DOHH2 (cell line): ENCODE measurements around the gene IL13RA2.

ENCODE experiments used
- H3F3A ChIP-seq: fragments of 200-600 bp; sonication (generic), shearing (Covaris generic); 2 replicates; pipeline ENCODE4 v1.6.0; 2016; ENCODE audit warnings: antibody characterized with exemption, mild to moderate bottlenecking; ENCODE audit not compliant: control insufficient read depth, insufficient read depth
- H3K27ac ChIP-seq: fragments of 200-600 bp; sonication (generic); 2 replicates; pipeline ENCODE4 v1.5.1; 2014; ENCODE audit warnings: low read depth, mild to moderate bottlenecking, low read length, moderate library complexity
- H3K27me3 ChIP-seq: fragments of 200-600 bp; sonication (generic); 2 replicates; pipeline ENCODE4 v1.6.1; 2014; ENCODE audit warnings: mild to moderate bottlenecking, low read length, mixed read lengths; ENCODE audit not compliant: control insufficient read depth
- H3K36me3 ChIP-seq: fragments of 200-600 bp; sonication (generic); 2 replicates; pipeline ENCODE4 v1.6.1; 2014; ENCODE audit warnings: mild to moderate bottlenecking, low read length, moderate library complexity, mixed read lengths; ENCODE audit not compliant: control insufficient read depth
- H3K4me1 ChIP-seq: fragments of 200-600 bp; sonication (generic); 2 replicates; pipeline ENCODE4 v1.6.1; 2014; ENCODE audit warnings: mild to moderate bottlenecking, low read length, mixed read lengths; ENCODE audit not compliant: control insufficient read depth
- H3K4me2 ChIP-seq: fragments of 200-600 bp; sonication (generic); 2 replicates; pipeline ENCODE4 v1.6.0; 2014; ENCODE audit warnings: mild to moderate bottlenecking, low read length, moderate library complexity
- H3K4me3 ChIP-seq: fragments of 200-600 bp; sonication (generic); 2 replicates; pipeline ENCODE4 v1.5.1; 2014; ENCODE audit warnings: mild to moderate bottlenecking, low read length, mixed read lengths
- H3K79me2 ChIP-seq: fragments of 200-600 bp; sonication (generic); 2 replicates; pipeline ENCODE4 v1.6.1; 2014; ENCODE audit warnings: mild to moderate bottlenecking, low read length, mixed read lengths; ENCODE audit not compliant: control insufficient read depth
- H3K9me2 ChIP-seq: fragments of 200-600 bp; sonication (generic); replicated peaks from 2 replicates; pipeline ENCODE4 v1.6.1; 2014; ENCODE audit warnings: mild to moderate bottlenecking, low read length, mixed read lengths; ENCODE audit not compliant: control insufficient read depth
- H3K9me3 ChIP-seq: fragments of 200-600 bp; sonication (generic); 2 replicates; pipeline ENCODE4 v1.6.1; 2014; ENCODE audit warnings: antibody characterized with exemption, low read length, mixed read lengths; ENCODE audit not compliant: control insufficient read depth, insufficient read depth
- H4K20me1 ChIP-seq: fragments of 200-600 bp; sonication (generic); 2 replicates; pipeline ENCODE4 v1.6.0; 2014; ENCODE audit warnings: low read depth, mild to moderate bottlenecking, antibody characterized with exemption, low read length, moderate library complexity; ENCODE audit not compliant: control insufficient read depth, insufficient read depth
- CTCF ChIP-seq: fragments of 200-600 bp; sonication (generic); IDR thresholded peaks from one replicate; pipeline ENCODE4 v1.5.1; 2014; ENCODE audit warnings: antibody characterized with exemption, mild to moderate bottlenecking, low read depth, low read length; ENCODE audit not compliant: poor library complexity, severe bottlenecking
- EZH2phosphoT487 ChIP-seq: fragments of 200-600 bp; sonication (generic); IDR thresholded peaks from 2 replicates; pipeline ENCODE4 v1.6.1; 2017; ENCODE audit warnings: borderline replicate concordance, mild to moderate bottlenecking, antibody characterized with exemption, low read length, moderate library complexity, mixed read lengths

Gene IL13RA2

GRCh38 chrX:115030625-115031024 lies 13.2 kb upstream of the IL13RA2 start:
- Histone ChIP-seq H3K9me3 (no peaks in the 10 kb centered on the region), H3K4me2 (no peak overlapping the region), H3F3A (no peaks in the 10 kb centered on the region), H3K27ac (no peak overlapping the region), H3K4me3 (no peak overlapping the region), H3K27me3 (no peaks in the 10 kb centered on the region), H3K36me3 (no peaks in the 10 kb centered on the region), H3K9me2 (no peaks in the 10 kb centered on the region), H3K4me1 (no peaks in the 10 kb centered on the region), H4K20me1 (no peaks in the 10 kb centered on the region), H3K79me2 (no peaks in the 10 kb centered on the region)
- TF ChIP-seq CTCF (no peak), EZH2phosphoT487 (no peak)

GRCh38 chrX:115029869-115030570 lies 12.6 kb upstream of the IL13RA2 start:
- no peak overlapping the region for H3K4me3 ChIP-seq
- no peaks in the 10 kb centered on the region for H4K20me1 ChIP-seq
- H3K4me2 ChIP-seq: no peak overlapping the region
- H3K4me1 ChIP-seq: no peaks in the 10 kb centered on the region
- no peaks in the 10 kb centered on the region for H3K36me3 ChIP-seq
- H3K79me2 ChIP-seq: no peaks in the 10 kb centered on the region
- TF ChIP-seq EZH2phosphoT487: no peak
- no peak for TF ChIP-seq CTCF
- no peaks in the 10 kb centered on the region for H3K27me3 ChIP-seq
- H3K9me2 ChIP-seq: no peaks in the 10 kb centered on the region
- H3K27ac ChIP-seq: no peak overlapping the region
- H3K9me3 ChIP-seq: no peaks in the 10 kb centered on the region
- no peaks in the 10 kb centered on the region for H3F3A ChIP-seq

GRCh38 chrX:115029440-115029839 lies 12.0 kb upstream of the IL13RA2 start:
- H3K36me3 ChIP-seq: no peaks in the 10 kb centered on the region
- H3K4me3 ChIP-seq: no peak overlapping the region
- TF ChIP-seq CTCF: no peak
- no peak for TF ChIP-seq EZH2phosphoT487
- H3K4me2 ChIP-seq: no peak overlapping the region
- H3F3A ChIP-seq: no peaks in the 10 kb centered on the region
- H3K9me2 ChIP-seq: no peaks in the 10 kb centered on the region
- no peaks in the 10 kb centered on the region for H3K4me1 ChIP-seq
- no peaks in the 10 kb centered on the region for H3K27me3 ChIP-seq
- H3K9me3 ChIP-seq: no peaks in the 10 kb centered on the region
- no peaks in the 10 kb centered on the region for H4K20me1 ChIP-seq
- H3K79me2 ChIP-seq: no peaks in the 10 kb centered on the region
- H3K27ac ChIP-seq: no peak overlapping the region
